ENCODE measurements around the gene GJA3. TPM values are rescaled to one million over a fixed set of nuclear protein-coding genes. Genes with fewer than 3 reads are reported as not detected.

The GJA3 gene
- total and polyA plus RNA-seq, 2 of the 8 experiments (the other 6 are each of a cell fraction or from before 2014, with no cell fraction given), result 0.12 to 0.60 TPM

DNA sequence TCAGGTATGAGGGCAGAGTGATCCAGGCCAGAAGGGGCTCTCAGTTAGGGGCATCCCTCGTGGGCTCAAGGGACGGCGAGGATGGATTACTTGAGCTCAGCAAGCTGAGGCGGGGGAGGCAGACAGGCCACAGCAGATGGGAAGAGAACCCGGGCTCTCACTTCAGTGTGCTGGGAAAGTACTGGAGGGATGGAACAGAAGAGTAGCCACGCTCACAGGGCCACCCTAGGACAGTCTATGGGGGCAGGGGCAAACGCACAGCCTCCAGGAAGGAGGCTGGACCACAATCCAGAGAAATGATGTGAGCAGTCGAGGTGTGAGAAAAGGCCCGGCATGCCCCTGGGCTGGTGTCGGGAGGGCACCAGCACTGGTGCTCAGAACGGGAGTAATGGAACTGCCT is 9.2 kb downstream of the GJA3 start:
- Histone ChIP-seq H3K4me2 (ENCODE audit: insufficient read depth in 1 of 2, low read depth in 2 of 2, low read length in 2 of 2) (no peak overlapping the region), H3K23me2 (ENCODE audit: low read depth, low read length) (no peaks in the 10 kb centered on the region), H2AFZ (ENCODE audit: low read length) (no peak overlapping the region), H3K36me3 (ENCODE audit: control insufficient read depth in 2 of 4, insufficient read depth in 4 of 4, low read length in 3 of 4) (no peaks in the 10 kb centered on the region), H3K79me1 (ENCODE audit: low read depth, low read length) (no peaks in the 10 kb centered on the region), H4K5ac (ENCODE audit: insufficient read length, low read depth, low read length) (no peak overlapping the region), H2AK5ac (ENCODE audit: low read depth, low read length) (no peak overlapping the region), H2BK120ac (replicated peaks; ENCODE audit: low read depth, low read length) (no peak overlapping the region), H3K27ac (ENCODE audit: low read depth, low read length) (no peak overlapping the region), H3K18ac (ENCODE audit: extremely low read depth, low read length) (no peak overlapping the region), H3K4me1 (replicated peaks in 1 of 4; ENCODE audit: control insufficient read depth in 3 of 4, insufficient read depth in 4 of 4, low read length in 3 of 4) (no peaks in the 10 kb centered on the region), H2BK15ac (ENCODE audit: low read length) (no peak overlapping the region), H3K23ac (ENCODE audit: insufficient read length) (no peak overlapping the region), H3K14ac (ENCODE audit: insufficient read length) (no peak overlapping the region), H3K4ac (replicated peaks; ENCODE audit: insufficient read length, low read depth, low read length) (no peak overlapping the region), H3K9me3 (ENCODE audit: insufficient read depth in 2 of 2, low read depth in 1 of 2, low read length in 1 of 2) (no peaks in the 10 kb centered on the region), H4K8ac (ENCODE audit: extremely low read depth, insufficient read depth, low read length) (no peak overlapping the region), H2BK12ac (ENCODE audit: low read depth, low read length) (no peak overlapping the region), H3K79me2 (ENCODE audit: control insufficient read depth in 1 of 2, insufficient read depth in 2 of 2, low read length in 2 of 2) (no peaks in the 10 kb centered on the region), H3K4me3 (ENCODE audit: extremely low read depth in 1 of 4, insufficient read depth in 2 of 4, low read depth in 3 of 4, low read length in 4 of 4) (no peak overlapping the region), H2BK5ac (ENCODE audit: low read depth, low read length) (no peak overlapping the region), H2BK20ac (ENCODE audit: low read length) (no peak overlapping the region), H4K20me1 (replicated peaks in 1 of 2; ENCODE audit: control insufficient read depth in 1 of 2, insufficient read depth in 2 of 2, low read length in 2 of 2) (no peaks in the 10 kb centered on the region), H3K56ac (replicated peaks; ENCODE audit: insufficient read length, low read depth, low read length) (no peak overlapping the region), H3K9ac (replicated peaks in 1 of 4; ENCODE audit: extremely low read depth in 1 of 4, low read depth in 3 of 4, low read length in 3 of 4) (no peak overlapping the region), H3K27me3 (replicated peaks in 1 of 4; ENCODE audit: control insufficient read depth in 3 of 4, extremely low read depth in 1 of 4, insufficient read depth in 3 of 4, low read length in 3 of 4) (no peaks in the 10 kb centered on the region), H4K91ac (replicated peaks; ENCODE audit: insufficient read length, low read length) (no peak overlapping the region)
- TF ChIP-seq ZNF274 (IDR thresholded peaks at IDR 0.05; ENCODE audit: borderline replicate concordance, extremely low read depth, low read length), result no peak
- ChIA-PET CTCF (ENCODE audit: partially characterized antibody) (interaction anchor here (1.7 kb wide), 1 partner anchor 9 kb away, joined by 5 read pairs; no protein-coding TSS in a partner anchor), POLR2A (ENCODE audit: partially characterized antibody) (interaction anchor here (0.5 kb wide), 1 partner anchor 196 kb away, joined by 4 read pairs; no protein-coding TSS in a partner anchor)
- WGBS, 2 experiments (ENCODE audit: extremely low coverage in 1 of 2, insufficient coverage in 1 of 2, insufficient read length in 1 of 2, insufficient replicate concordance in 2 of 2, low coverage in 1 of 2, low lambda C conversion rate in 2 of 2, missing lambda C conversion rate in 1 of 2), result 83% methylated on average over 11 of the region's 11 CpGs; no CpG with 5 or more reads in 1 of the 2 experiments
- DNase-seq (ENCODE audit: low read depth in 1 of 2, low spot score in 2 of 2), result no peak
- no peak for FAIRE-seq
